WTC11 (cell line): Measurements from ENCODE around the gene SYNGAP1.

Source experiments
- CTCF ChIP-seq: fragments of 200-600 bp; IDR thresholded peaks from 2 replicates; pipeline ENCODE4 v1.8.0; 2022; ENCODE audit warnings: antibody characterized with exemption
- RELA ChIP-seq: sonication (generic); formaldehyde crosslinking; IDR thresholded peaks from 2 replicates; pipeline ENCODE4 v1.8.1; 2022; ENCODE audit warnings: missing genetic modification reagents, mild to moderate bottlenecking, borderline replicate concordance
- USF2 ChIP-seq: sonication (generic); formaldehyde crosslinking; IDR thresholded peaks from 2 replicates; pipeline ENCODE4 v1.8.1; 2023; ENCODE audit warnings: mild to moderate bottlenecking, missing genetic modification reagents, moderate library complexity
- ZNF138 ChIP-seq: sonication (generic); formaldehyde crosslinking; conservative IDR thresholded peaks from 2 replicates; pipeline ENCODE4 v1.8.1; 2022; ENCODE audit warnings: mild to moderate bottlenecking, moderate library complexity, missing genetic modification reagents
- ZNF219 ChIP-seq: sonication (generic); formaldehyde crosslinking; IDR thresholded peaks from 2 replicates; pipeline ENCODE4 v1.8.0; 2023; ENCODE audit warnings: missing genetic modification reagents, mild to moderate bottlenecking, borderline replicate concordance
- ZNF263 ChIP-seq: sonication (generic); formaldehyde crosslinking; IDR thresholded peaks from 2 replicates; pipeline ENCODE4 v1.8.1; 2022; ENCODE audit warnings: low read depth, mild to moderate bottlenecking, moderate library complexity, missing genetic modification reagents
- TF ChIP-seq, protein P1 (sequence below): sonication (generic); formaldehyde crosslinking; IDR thresholded peaks from 2 replicates; pipeline ENCODE4 v1.8.1; 2023; ENCODE audit warnings: mild to moderate bottlenecking, moderate library complexity, missing genetic modification reagents
- TF ChIP-seq, protein P2 (sequence below): sonication (generic); formaldehyde crosslinking; conservative IDR thresholded peaks from 2 replicates; pipeline ENCODE4 v1.8.1; 2023; ENCODE audit warnings: mild to moderate bottlenecking, low read depth, missing genetic modification reagents, moderate library complexity
- TF ChIP-seq, protein P3 (sequence below): sonication (generic); formaldehyde crosslinking; IDR thresholded peaks from 2 replicates; pipeline ENCODE4 v1.8.0; 2022; ENCODE audit warnings: missing genetic modification reagents

- no peak for TF ChIP-seq CTCF
- TF ChIP-seq, protein P1, sequence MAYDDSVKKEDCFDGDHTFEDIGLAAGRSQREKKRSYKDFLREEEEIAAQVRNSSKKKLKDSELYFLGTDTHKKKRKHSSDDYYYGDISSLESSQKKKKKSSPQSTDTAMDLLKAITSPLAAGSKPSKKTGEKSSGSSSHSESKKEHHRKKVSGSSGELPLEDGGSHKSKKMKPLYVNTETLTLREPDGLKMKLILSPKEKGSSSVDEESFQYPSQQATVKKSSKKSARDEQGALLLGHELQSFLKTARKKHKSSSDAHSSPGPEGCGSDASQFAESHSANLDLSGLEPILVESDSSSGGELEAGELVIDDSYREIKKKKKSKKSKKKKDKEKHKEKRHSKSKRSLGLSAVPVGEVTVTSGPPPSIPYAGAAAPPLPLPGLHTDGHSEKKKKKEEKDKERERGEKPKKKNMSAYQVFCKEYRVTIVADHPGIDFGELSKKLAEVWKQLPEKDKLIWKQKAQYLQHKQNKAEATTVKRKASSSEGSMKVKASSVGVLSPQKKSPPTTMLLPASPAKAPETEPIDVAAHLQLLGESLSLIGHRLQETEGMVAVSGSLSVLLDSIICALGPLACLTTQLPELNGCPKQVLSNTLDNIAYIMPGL (CRISPR knock-in tag), result no peak
- TF ChIP-seq ZNF263 (CRISPR knock-in tag), result no peak
- no peak for TF ChIP-seq ZNF138 (CRISPR knock-in tag)
- TF ChIP-seq, protein P2, sequence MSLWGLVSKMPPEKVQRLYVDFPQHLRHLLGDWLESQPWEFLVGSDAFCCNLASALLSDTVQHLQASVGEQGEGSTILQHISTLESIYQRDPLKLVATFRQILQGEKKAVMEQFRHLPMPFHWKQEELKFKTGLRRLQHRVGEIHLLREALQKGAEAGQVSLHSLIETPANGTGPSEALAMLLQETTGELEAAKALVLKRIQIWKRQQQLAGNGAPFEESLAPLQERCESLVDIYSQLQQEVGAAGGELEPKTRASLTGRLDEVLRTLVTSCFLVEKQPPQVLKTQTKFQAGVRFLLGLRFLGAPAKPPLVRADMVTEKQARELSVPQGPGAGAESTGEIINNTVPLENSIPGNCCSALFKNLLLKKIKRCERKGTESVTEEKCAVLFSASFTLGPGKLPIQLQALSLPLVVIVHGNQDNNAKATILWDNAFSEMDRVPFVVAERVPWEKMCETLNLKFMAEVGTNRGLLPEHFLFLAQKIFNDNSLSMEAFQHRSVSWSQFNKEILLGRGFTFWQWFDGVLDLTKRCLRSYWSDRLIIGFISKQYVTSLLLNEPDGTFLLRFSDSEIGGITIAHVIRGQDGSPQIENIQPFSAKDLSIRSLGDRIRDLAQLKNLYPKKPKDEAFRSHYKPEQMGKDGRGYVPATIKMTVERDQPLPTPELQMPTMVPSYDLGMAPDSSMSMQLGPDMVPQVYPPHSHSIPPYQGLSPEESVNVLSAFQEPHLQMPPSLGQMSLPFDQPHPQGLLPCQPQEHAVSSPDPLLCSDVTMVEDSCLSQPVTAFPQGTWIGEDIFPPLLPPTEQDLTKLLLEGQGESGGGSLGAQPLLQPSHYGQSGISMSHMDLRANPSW (CRISPR knock-in tag), result no peak
- TF ChIP-seq USF2 (CRISPR knock-in tag), result no peak
- TF ChIP-seq ZNF219 (CRISPR knock-in tag), result no peak
- no peak for TF ChIP-seq RELA (CRISPR knock-in tag)
- TF ChIP-seq, protein P3, sequence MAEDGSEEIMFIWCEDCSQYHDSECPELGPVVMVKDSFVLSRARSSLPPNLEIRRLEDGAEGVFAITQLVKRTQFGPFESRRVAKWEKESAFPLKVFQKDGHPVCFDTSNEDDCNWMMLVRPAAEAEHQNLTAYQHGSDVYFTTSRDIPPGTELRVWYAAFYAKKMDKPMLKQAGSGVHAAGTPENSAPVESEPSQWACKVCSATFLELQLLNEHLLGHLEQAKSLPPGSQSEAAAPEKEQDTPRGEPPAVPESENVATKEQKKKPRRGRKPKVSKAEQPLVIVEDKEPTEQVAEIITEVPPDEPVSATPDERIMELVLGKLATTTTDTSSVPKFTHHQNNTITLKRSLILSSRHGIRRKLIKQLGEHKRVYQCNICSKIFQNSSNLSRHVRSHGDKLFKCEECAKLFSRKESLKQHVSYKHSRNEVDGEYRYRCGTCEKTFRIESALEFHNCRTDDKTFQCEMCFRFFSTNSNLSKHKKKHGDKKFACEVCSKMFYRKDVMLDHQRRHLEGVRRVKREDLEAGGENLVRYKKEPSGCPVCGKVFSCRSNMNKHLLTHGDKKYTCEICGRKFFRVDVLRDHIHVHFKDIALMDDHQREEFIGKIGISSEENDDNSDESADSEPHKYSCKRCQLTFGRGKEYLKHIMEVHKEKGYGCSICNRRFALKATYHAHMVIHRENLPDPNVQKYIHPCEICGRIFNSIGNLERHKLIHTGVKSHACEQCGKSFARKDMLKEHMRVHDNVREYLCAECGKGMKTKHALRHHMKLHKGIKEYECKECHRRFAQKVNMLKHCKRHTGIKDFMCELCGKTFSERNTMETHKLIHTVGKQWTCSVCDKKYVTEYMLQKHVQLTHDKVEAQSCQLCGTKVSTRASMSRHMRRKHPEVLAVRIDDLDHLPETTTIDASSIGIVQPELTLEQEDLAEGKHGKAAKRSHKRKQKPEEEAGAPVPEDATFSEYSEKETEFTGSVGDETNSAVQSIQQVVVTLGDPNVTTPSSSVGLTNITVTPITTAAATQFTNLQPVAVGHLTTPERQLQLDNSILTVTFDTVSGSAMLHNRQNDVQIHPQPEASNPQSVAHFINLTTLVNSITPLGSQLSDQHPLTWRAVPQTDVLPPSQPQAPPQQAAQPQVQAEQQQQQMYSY (CRISPR knock-in tag), result no peak
These were observed 20.9 kb downstream of the SYNGAP1 start for GRCh38 chr6:33440649-33441309.
